GM21447 (cell line): ENCODE measurements around the gene APLP2.
"Not testable (repeated sequence)": the region's sequence is repeated elsewhere in the genome, so short reads cannot be mapped to it uniquely, and the experiment has no call there.

Experiments used
- ATAC-seq: cut with Tn5 transposase; IDR thresholded peaks from one replicate; pipeline ENCODE4 v1.9.1; 2021; ENCODE audit not compliant: unreplicated experiment

Gene APLP2

DNA sequence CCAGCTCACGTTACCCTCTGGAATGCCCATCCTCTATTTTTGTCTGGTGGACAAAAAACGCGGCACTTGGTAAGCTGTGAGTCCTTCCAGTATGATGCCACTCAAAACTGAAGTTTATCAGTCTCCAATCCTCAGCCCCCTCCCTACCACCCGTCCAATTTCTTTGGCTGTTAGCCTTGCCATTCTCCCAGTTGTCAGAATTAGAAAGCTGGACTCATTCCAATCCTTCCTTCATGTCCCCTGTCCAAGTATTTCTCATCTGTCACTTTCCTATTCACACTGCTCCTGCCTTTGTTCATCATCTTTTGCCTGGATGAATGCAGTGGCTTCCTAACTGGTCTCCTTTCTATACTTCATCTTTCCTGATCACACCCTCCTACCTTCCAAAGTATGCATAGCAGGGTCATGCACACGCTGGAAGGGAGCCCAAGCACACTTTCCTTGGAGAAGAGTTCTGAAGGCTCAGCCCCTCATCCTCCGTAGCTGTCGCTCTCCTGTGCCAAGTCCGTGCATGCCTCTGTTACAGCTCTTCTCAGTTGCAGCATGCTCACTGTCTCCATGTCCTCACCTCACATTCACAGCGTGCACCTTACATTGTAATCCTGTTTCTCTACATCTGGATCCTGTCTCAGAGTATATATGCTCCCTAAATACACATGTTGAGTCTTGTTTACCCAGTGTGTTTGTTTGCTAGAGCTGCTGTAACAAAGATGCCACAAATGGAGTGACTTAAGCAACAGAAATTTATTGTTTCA, 19.4 kb downstream of the APLP2 start:
- ATAC-seq: no peak

DNA sequence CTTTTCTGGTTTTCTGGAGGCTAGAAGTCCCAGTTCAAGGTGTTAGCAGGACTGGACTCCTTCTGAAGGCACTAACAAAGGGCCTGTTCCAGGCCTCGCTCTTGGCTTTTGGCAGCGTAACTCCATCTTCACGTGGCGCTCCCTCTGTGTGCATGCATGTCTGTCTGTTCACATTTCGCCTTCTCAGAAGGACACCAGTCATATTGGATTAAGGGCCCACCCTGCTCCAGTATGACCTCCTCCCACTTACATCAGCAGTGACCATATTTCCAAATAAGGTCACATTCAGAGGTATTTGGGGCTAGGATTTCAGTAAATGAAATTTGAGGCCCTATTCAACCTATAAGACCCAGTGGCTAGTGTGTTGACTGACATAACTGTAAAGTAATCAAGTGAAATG, 20.0 kb downstream of the APLP2 start:
- ATAC-seq: no peak

DNA sequence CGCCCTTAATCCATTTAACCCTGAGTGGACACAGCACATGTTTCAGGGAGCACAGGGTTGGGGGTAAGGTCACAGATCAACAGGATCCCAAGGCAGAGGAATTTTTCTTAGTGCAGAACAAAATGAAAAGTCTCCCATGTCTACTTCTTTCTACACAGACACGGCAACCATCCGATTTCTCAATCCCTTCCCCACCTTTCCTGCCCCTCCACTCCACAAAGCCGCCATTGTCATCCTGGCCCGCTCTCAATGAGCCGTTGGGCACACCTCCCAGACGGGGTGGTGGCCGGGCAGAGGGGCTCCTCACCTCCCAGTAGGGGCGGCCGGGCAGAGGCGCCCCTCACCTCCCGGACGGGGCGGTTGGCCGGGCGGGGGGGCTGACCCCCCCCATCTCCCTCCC, 20.8 kb downstream of the APLP2 start:
- ATAC-seq: not testable (repeated sequence)

DNA sequence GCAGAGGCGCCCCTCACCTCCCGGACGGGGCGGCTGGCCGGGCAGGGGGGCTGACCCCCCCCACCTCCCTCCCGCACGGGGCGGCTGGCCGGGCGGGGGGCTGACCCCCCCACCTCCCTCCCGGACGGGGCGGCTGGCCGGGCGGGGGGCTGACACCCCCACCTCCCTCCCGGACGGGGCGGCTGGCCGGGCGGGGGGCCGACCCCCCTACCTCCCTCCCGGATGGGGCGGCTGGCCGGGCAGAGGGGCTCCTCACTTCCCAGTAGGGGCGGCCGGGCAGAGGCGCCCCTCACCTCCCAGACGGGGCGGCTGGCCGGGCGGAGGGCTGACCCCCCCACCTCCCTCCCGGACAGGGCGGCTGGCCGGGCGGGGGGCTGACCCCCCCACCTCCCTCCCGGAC, 21.5 kb downstream of the APLP2 start:
- not testable (repeated sequence) for ATAC-seq

DNA sequence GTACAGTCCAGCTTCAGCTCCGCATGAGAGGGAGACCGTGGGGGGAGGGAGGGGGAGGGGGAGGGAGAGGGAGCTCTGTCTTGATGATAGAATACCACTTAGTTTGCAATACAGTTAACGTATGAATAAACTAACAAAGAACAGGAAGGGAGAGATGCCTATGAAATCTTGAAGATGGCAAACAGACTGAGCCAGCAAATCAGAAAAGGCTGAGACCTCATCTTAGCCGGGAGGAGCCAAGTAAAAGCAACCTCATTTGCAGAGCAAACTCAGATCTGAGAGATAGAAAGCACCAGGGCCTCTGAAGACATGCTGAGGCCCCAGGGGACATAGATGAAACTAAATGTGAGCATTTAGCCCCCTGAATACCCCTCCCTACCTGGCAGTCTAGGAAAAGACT, 23.0 kb downstream of the APLP2 start:
- ATAC-seq: no peak

DNA sequence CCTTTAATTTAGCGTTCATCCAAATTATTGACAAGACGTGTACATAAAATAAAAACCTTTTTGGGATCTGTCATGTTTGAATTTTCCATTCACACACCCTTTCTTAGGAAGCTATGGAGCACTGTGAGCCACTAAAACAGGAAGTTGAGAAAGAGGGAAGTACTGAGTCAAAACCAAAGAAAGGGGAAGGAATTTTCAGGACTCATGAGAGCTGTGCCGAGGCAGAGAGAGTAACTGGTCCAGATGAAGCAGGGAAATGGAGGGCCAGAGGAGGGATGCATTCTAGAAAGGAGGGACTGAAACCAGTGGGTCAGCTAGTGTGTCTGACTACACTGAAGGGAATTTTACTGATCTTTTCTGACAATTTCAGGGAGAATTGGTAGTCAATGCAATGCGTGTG, 24.9 kb downstream of the APLP2 start:
- no peak for ATAC-seq

DNA sequence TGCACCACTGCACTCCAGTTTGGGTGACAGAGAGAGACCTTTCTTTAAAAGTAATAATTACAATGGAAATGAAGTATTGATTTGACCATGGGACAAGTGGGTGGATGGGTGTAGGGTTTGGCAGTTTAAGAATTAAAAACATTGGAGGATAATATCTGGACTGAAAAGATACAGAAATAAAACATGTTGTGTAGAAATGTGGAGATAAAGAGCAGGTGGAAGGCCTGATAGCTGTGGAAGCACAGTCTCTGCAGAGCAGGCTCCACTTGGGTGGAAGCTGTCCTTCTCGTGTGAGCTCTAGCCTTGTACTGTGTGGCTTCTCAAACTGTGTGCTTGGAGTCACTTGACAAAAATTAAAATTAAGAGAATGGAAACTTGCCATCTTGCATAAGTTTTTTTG, 25.6 kb downstream of the APLP2 start:
- no peak for ATAC-seq

DNA sequence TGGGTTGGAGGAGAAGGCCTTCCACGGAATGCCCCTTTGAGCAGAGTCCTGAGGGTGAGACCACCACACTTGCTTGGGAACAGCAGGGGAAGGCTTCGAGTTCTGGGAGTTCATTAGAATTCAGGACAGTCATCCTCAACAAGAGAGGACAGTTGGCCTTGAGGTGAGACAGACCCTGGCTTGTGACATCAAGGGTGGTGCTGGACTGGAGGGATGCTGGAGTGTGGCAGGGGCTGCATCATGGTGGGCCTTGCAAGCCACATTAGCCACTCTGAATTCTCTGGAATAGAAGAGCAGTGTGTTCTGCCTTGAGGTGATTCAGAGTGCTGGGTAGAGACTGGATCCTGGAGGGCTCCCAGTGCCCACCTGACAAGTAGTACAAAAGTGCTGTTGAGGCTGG, 26.3 kb downstream of the APLP2 start:
- ATAC-seq: no peak

DNA sequence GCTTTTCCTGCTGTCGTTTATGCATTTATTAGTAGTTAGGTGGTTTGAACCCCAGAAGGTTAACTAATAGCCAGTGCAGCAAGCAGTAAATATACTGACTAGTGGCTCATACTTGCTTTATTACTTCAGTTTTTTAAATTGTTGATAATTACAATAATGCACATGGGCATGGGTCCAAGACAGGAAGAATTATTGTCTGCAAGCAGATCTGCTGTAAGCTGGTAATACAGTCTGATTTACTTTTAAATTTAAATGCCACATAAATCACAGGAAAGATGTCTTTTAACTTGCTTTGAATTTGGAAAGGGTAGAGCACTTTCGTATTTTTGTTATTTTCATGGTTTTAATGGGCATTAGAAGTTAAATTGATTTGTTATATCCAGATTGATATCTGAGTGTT, 27.1 kb downstream of the APLP2 start:
- ATAC-seq: no peak

DNA sequence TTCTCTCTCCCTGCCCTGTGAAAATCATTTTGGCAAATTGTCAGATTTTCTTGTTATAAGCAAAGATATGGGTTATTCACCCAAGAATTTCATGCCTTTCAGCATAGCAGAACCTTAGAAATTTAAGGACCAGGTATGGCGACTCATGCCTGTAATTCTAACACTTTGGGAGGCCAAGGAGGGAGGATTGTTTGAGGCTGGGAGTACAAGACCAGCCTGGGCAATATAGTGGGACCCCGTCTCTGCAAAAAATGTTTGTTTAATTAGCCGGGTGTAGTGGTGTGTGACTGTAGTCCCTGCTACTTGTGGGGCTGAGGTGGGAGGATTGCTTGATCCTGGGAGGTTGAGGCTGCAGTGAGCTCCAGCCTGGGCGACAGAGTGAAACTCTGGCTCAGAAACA, 27.6 kb downstream of the APLP2 start:
- ATAC-seq: no peak

DNA sequence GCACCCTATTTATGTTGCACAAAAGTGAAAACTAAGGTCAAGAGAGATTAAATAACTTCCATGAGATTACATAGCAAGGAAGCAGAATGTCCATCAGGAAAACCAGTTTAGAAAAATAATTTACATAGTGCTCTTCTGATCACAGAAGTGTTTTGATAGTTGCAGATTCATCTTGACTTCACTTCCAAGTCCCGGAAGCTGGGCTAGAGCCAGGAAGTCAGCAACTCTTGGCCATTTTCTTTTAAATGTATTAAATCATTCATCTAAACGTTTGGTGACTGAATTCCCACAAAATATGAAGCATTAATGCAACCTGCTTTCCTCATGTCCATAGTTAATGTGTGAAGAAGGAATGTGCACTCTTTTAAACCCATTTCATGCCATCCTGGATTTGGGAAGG, 29.7 kb downstream of the APLP2 start:
- ATAC-seq: no peak

DNA sequence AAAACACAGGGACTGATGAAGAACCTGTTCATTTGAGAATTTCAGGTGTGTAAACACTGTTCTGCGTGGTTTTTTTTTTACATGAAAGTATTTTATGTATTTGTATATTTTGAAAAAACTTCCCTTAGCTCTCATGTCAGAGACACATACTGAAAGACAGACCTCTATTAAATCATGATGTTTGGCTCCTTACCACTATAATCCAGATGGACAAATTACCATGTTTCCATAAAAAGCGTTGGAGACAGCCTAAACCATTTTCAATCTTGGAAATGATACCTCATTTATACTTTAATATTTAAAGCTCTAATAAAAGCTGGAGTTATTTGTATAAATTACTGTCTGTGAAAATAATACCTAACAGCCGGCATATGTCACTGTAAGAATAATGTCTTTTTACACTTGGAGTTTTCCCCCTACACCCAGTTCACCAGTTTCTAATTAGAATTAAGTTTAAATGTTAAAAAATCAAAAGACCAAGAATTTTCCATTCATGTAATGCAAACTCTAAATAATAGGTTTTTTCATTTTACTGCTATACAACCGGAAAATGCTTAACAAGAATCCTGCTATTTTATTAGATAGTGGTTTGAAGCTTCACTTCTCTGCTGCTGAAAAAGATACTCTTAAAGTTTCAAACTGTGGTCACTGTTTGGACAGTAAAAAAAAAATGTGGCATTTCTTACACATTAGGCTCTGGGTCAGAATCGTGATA, 30.8 kb downstream of the APLP2 start:
- ATAC-seq: no peak

DNA sequence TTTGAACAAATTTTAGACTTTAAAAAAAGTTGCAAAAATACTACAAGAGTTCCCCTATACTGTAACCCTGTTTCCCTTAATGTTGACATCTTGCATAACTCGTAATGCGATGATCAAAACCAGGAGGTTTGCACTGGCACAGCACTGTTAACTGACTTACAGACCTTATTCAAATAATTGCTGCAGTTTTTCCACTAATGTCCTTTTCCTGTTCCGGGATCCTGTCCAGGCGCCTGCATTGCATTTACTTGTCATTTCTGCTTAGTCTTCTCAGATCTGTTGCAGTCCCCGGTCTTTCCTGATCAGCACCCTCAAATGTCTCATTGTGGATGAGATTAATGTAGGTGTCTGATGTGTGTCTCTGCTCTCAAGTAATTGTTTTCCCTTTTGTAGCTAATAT, 32.0 kb downstream of the APLP2 start:
- ATAC-seq: no peak

DNA sequence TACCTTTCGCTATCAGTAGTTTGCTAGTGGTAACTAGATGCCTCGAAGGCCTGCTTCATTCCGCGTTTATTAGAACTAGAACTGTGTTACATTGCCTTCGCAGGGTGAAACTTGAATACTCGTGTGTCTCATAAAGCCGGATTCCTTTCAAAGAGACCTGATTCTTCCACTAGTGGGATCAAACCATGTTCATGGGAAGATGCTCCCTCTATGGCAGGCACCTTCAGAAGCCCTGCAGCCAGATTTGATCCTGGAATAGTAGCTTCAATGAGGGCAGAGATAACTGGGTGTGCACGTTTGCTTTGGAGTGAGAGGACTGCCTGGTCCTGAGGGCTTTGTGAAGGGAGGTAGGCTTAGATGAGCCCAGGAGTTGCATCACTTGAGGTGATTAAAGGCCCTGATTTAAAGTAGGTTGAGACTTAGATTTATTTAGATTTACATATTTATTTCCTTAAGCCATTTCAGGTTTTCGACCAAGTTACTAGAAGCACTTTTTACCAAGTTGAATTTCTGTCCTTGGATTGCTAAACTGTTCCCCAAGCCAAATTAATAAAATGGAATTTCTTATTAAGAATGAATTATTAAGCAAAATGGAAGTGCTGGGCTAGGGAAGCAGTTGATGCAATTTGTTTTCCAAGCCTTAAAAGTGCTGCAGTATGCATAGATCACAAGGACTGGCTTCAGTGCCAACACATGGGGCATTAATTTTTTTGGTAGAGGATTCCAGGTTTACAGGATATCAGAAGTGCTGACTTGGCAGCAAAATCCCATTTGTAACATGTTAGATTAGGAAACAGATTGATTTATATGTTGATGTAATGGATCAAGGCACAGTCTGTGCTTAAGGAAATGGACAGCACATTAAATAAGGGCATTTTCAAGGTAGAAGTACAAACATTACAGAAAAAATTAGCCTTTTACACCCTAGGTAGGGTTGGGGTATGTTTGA, 32.9 kb downstream of the APLP2 start:
- no peak for ATAC-seq

DNA sequence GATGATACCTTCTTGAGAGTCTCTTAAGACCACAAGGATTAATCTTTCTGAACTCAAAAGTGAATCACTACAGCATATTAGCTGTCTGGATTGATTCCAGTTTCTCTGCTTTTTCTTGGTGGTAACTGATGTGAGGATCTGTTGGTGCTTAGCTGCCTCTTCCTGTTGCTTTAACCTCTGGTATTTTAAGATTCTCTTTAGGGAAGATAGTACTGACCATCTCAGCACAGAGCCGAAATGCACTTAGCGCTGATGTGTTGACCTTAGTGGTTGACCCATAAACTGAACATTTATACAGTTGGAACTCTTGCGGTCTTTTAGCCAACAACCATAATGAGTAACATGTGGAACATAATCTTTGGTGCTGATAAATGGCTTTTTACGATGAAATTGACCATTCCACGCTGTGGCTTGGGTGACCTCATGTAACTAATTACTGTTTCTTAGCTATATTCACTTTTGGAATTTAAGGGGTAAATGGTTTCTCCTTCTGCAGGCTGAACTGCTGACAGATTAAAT, 33.7 kb downstream of the APLP2 start:
- no peak for ATAC-seq

DNA sequence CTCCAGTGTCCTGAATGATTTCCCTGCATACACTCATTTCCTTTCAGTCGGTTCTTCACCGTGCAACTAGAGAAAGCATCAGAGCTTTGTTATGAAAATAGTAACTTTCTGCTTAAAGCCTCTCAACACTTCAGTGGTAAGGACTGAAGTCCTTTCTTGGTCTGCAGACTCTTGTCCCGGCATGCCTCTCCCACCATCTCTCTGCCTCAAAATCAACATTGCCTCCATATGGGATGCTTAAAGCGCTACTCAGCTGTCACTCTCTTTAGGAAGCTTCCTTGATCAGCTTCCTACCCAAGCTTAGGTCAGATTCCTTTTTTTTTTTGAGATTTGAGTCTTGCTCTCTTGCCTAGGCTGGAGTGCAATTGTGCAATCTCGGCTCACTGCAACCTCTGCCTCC, 36.7 kb downstream of the APLP2 start:
- no peak for ATAC-seq

DNA sequence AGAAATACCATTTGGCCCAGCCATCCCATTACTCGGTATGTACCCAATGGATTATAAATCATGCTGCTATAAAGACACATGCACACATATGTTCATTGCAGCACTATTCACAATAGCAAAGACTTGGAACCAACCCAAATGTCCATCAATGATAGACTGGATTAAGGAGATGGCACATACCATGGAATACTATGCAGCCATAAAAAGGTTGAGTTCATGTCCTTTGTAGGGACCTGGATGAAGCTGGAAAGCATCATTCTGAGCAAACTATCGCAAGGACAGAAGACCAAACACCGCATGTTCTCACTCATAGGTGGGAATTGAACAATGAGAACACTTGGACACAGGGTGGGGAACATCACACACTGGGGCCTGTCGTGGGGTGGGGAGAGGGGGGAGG, 39.0 kb downstream of the APLP2 start:
- ATAC-seq: not testable (repeated sequence)

DNA sequence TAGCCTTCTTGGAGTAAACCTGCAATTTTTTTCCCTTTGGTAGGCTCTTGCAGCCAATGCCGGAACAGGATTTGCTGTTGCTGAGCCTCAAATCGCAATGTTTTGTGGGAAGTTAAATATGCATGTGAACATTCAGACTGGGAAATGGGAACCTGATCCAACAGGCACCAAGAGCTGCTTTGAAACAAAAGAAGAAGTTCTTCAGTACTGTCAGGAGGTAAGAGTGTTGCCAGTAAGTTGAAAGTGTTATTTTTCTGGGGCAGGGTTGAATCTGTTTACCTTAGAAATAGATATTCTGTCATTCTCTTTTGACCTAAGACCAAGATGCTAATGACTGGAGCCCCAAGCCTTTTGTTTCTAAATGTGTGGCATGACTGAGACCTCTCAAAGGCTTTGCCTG, 39.7 kb downstream of the APLP2 start:
- no peak for ATAC-seq

DNA sequence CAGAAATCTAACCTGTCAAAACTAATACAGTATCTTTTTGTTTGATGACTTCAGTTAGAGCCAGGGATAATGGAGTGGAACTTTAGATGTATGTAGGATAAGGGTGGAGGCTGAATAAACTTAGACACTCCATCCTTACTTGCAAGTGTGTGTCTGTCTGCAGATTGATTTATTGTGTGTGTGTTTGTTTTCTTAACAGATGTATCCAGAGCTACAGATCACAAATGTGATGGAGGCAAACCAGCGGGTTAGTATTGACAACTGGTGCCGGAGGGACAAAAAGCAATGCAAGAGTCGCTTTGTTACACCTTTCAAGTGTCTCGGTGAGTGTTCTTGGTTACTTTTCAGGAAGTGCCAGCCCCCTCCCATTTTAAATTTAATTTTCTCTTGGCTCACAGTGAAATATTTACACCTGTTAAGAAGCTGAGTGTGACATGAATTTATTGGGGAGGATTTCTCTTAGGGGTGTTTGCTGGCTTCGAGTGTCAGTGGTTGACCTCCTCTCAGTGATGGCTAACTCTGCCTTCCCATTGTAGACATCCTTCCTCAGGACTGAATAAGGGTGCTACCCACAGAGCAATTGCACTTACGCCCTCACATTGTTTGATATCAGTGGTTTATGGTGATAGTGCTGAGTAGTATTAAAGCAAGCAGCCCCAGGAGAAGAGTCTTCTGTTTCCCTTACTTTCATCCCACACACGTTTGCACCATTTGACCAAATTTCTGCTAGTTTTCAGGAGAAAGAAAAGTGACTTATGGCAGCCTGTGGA, 40.8 kb downstream of the APLP2 start:
- no peak for ATAC-seq

DNA sequence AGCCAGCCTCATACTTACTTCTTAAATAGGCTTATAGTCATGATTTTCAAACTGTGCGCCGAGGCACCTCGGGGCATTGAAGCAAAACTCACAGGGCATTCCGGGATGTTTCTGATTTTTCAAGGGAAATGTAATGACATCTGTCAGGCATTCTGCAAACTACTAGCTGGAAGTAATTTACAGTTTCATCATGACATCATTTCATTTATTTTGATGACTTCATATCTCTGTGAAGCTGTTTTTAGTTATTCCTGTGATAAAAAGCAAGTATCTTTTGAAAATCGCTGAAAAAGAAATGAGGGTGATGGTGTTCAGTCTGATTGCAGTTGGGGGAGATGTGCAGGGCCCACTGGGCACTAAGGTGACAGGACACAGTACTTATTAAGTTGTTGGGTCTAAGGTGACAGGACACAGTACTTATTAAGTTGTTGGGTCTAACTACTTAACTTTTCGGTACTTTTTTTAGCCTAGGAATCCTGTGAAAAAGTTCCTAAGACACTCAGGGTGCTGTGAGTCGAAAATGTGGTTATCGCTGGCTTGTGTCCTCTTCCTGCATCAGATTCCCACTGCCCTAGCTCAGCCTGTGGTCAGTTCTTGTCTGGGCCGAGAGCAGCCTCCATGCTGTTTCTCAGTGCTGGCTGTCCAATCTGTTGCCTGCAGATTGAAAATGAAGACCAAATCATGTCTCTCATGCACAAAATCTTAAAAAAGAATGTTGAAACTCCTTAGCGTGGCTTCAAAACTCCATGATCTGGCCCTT, 42.6 kb downstream of the APLP2 start:
- ATAC-seq: no peak
